ENCODE data around the gene CYP46A1.

DNA sequence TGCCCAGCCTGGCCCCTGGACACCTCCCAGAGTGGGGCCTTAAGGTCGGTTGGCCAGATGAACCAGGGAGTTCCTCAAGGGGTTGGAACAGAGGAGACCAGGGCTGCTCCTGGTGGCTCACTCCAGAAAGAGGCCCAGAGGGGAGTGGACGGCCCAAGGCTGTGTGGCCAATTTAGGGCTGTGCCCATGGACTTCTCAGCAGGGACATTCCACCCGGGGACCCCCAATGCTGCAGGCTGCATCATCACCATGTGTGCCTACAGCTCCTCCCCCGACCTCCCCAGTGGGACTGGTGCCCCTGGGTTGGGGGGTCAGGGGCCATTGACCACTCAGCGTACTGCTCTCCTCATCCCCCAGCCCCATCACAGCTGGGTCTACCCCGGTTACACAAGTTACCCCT lies 17.6 kb upstream of the CYP46A1 start:
- TF ChIP-seq, protein P1, sequence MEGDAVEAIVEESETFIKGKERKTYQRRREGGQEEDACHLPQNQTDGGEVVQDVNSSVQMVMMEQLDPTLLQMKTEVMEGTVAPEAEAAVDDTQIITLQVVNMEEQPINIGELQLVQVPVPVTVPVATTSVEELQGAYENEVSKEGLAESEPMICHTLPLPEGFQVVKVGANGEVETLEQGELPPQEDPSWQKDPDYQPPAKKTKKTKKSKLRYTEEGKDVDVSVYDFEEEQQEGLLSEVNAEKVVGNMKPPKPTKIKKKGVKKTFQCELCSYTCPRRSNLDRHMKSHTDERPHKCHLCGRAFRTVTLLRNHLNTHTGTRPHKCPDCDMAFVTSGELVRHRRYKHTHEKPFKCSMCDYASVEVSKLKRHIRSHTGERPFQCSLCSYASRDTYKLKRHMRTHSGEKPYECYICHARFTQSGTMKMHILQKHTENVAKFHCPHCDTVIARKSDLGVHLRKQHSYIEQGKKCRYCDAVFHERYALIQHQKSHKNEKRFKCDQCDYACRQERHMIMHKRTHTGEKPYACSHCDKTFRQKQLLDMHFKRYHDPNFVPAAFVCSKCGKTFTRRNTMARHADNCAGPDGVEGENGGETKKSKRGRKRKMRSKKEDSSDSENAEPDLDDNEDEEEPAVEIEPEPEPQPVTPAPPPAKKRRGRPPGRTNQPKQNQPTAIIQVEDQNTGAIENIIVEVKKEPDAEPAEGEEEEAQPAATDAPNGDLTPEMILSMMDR (conservative IDR thresholded peaks at IDR 0.05 in 1 of 2, IDR thresholded peaks at IDR 0.05 in 1 of 2; ENCODE audit: extremely low read depth in 1 of 2, insufficient read depth in 1 of 2, low read depth in 1 of 2, low read length in 2 of 2), result no peak
- TF ChIP-seq EZH2 (IDR thresholded peaks at IDR 0.05; ENCODE audit: borderline replicate concordance, low read length), result no peak

Measured in mammary epithelial cell (primary cell).